IMR-90 (cell line): ENCODE results near the gene IL2RA. TPM values are rescaled to one million over a fixed set of nuclear protein-coding genes. Genes with fewer than 3 reads are reported as not detected.
A peak's percentile ranks its signal among the peaks of the same experiment; 100 is the strongest.

Experiments
- ATAC-seq: fragments of 200-7000 bp; cut with Tn5 transposase; 2 replicates; pipeline ENCODE4 v1.9.1; 2020; ENCODE audit warnings: low read depth, mild to moderate bottlenecking, moderate library complexity
- BruUV-seq: library from RNA; stranded (reverse); fragments of 400-500 nt; replicated peaks from 2 replicates; lab custom pipeline; 2021; lab: Mats Ljungman, UMichigan
- CTCF ChIA-PET: fragments of 300-600 bp; formaldehyde crosslinking; extraction: SDS; loops from one replicate; lab custom pipeline; 2021; ENCODE audit warnings: antibody characterized with exemption; lab: Yijun Ruan, JAX
- POLR2A ChIA-PET: fragments of 300-600 bp; sonication (Branson Sonifier 250); formaldehyde crosslinking; loops from one replicate; lab custom pipeline; 2022; ENCODE audit warnings: antibody characterized with exemption; ENCODE audit not compliant: unreplicated experiment; lab: Charles Lee
- DNase-seq: peaks from one replicate; pipeline ENCODE4 v3.0.0; 2013
- H2AFZ ChIP-seq: replicated peaks from 2 replicates; pipeline ENCODE3; 2013; ENCODE audit warnings: low read length, mild to moderate bottlenecking; ENCODE audit not compliant: poor library complexity
- H2AK5ac ChIP-seq: 2 replicates; pipeline ENCODE4 v1.6.1; 2013; ENCODE audit warnings: low read depth, low read length, inconsistent platforms
- H2AK9ac ChIP-seq: replicated peaks from 2 replicates; pipeline ENCODE3; 2013; ENCODE audit warnings: mild to moderate bottlenecking, low read depth, low read length, moderate library complexity; ENCODE audit not compliant: poor library complexity
- H2BK120ac ChIP-seq: 2 replicates; pipeline ENCODE4 v1.6.1; 2013; ENCODE audit warnings: low read depth, low read length, inconsistent platforms
- H2BK15ac ChIP-seq: 3 replicates; pipeline ENCODE4 v1.6.1; 2013; ENCODE audit warnings: low read depth, low read length, inconsistent platforms
- H2BK20ac ChIP-seq: 2 replicates; pipeline ENCODE4 v1.6.1; 2013; ENCODE audit warnings: low read depth, mild to moderate bottlenecking, inconsistent platforms, low read length, moderate library complexity
- H2BK5ac ChIP-seq: 2 replicates; pipeline ENCODE4 v1.6.1; 2013; ENCODE audit warnings: mild to moderate bottlenecking, low read depth, low read length, inconsistent platforms; ENCODE audit not compliant: poor library complexity, severe bottlenecking
- H3K14ac ChIP-seq: replicated peaks from 2 replicates; pipeline ENCODE4 v1.6.1; 2013; ENCODE audit warnings: low read depth, low read length, inconsistent platforms
- H3K18ac ChIP-seq: 2 replicates; pipeline ENCODE4 v1.6.1; 2013; ENCODE audit warnings: low read depth, low read length, control low read depth
- H3K23ac ChIP-seq: 2 replicates; pipeline ENCODE4 v1.6.1; 2013; ENCODE audit warnings: low read depth, low read length, inconsistent platforms
- H3K27ac ChIP-seq: 2 replicates; pipeline ENCODE4 v1.5.1; 2013; ENCODE audit warnings: mild to moderate bottlenecking, control low read depth, low read length; ENCODE audit not compliant: insufficient read depth
- H3K27me3 ChIP-seq: 2 replicates; pipeline ENCODE4 v1.6.1; 2013; ENCODE audit warnings: low read length; ENCODE audit not compliant: control insufficient read depth, insufficient read depth
- H3K36me3 ChIP-seq: 2 replicates; pipeline ENCODE4 v1.6.1; 2013; ENCODE audit warnings: low read length, mixed read lengths; ENCODE audit not compliant: control insufficient read depth, insufficient read depth
- H3K4ac ChIP-seq: 2 replicates; pipeline ENCODE4 v1.6.1; 2013; ENCODE audit warnings: low read depth, low read length, inconsistent platforms
- H3K4me1 ChIP-seq: 2 replicates; pipeline ENCODE4 v1.6.1; 2013; ENCODE audit warnings: low read length, mixed read lengths; ENCODE audit not compliant: control insufficient read depth, insufficient read depth
- H3K4me2 ChIP-seq: 2 replicates; pipeline ENCODE4 v1.6.1; 2013; ENCODE audit warnings: low read depth, mild to moderate bottlenecking, control low read depth, low read length, moderate library complexity
- H3K4me3 ChIP-seq: 2 replicates; pipeline ENCODE4 v1.5.1; 2013; ENCODE audit warnings: low read depth, mild to moderate bottlenecking, control low read depth, low read length, moderate library complexity; ENCODE audit not compliant: insufficient read depth
- H3K56ac ChIP-seq: 2 replicates; pipeline ENCODE4 v1.6.1; 2013; ENCODE audit warnings: low read length, inconsistent platforms; ENCODE audit not compliant: insufficient read depth; ENCODE audit errors: extremely low read depth
- H3K79me1 ChIP-seq, 2 experiments: 2 replicates each; pipeline ENCODE4 v1.6.1; 2013; ENCODE audit warnings: low read length in 2 of 2, inconsistent platforms in 1 of 2, low read depth in 1 of 2
- H3K9ac ChIP-seq: 2 replicates; pipeline ENCODE4 v1.6.1; 2013; ENCODE audit warnings: low read depth, low read length, control low read depth
- H3K9me1 ChIP-seq: 2 replicates; pipeline ENCODE4 v1.6.1; 2013; ENCODE audit warnings: low read length, inconsistent platforms; ENCODE audit not compliant: insufficient read depth
- H3K9me3 ChIP-seq: 2 replicates; pipeline ENCODE4 v1.6.1; 2013; ENCODE audit warnings: low read length; ENCODE audit not compliant: control insufficient read depth, insufficient read depth
- H4K20me1 ChIP-seq: 2 replicates; pipeline ENCODE4 v1.6.1; 2013; ENCODE audit warnings: low read length, inconsistent platforms; ENCODE audit not compliant: insufficient read depth
- H4K5ac ChIP-seq: 2 replicates; pipeline ENCODE4 v1.6.1; 2013; ENCODE audit warnings: mild to moderate bottlenecking, low read depth, low read length, control low read depth
- H4K8ac ChIP-seq, 2 experiments: 2 replicates each; pipeline ENCODE4 v1.6.1; 2013; ENCODE audit warnings: low read depth in 2 of 2, low read length in 2 of 2, control low read depth in 1 of 2, inconsistent platforms in 1 of 2
- H4K91ac ChIP-seq: 2 replicates; pipeline ENCODE4 v1.6.1; 2013; ENCODE audit warnings: low read depth, low read length, inconsistent platforms; ENCODE audit not compliant: insufficient read depth
- BHLHE40 ChIP-seq: fragments of 150-350 bp; IDR thresholded peaks from 2 replicates; pipeline ENCODE4 v1.6.1; 2016; ENCODE audit warnings: mild to moderate bottlenecking, low read depth, low read length
- CEBPB ChIP-seq: IDR thresholded peaks from 2 replicates; pipeline ENCODE4 v1.6.1; 2012; ENCODE audit warnings: low read depth, low read length, improper control_type of control experiment
- CHD1 ChIP-seq: IDR thresholded peaks from 2 replicates; pipeline ENCODE4 v1.6.1; 2012; ENCODE audit warnings: low read depth, low read length, improper control_type of control experiment
- FOS ChIP-seq: fragments of 150-350 bp; IDR thresholded peaks from 2 replicates; pipeline ENCODE4 v1.6.1; 2016; ENCODE audit warnings: low read depth, low read length
- MAFK ChIP-seq: IDR thresholded peaks from 2 replicates; pipeline ENCODE4 v1.6.1; 2012; ENCODE audit warnings: low read depth, low read length, improper control_type of control experiment
- MAZ ChIP-seq: IDR thresholded peaks from 2 replicates; pipeline ENCODE4 v1.6.1; 2012; ENCODE audit warnings: low read depth, mild to moderate bottlenecking, low read length, improper control_type of control experiment, moderate library complexity, borderline replicate concordance
- NFE2L2 ChIP-seq: fragments of 150-350 bp; IDR thresholded peaks from 2 replicates; pipeline ENCODE4 v1.6.1; 2016; ENCODE audit warnings: low read depth, mild to moderate bottlenecking, low read length
- POLR2A ChIP-seq: IDR thresholded peaks from 2 replicates; pipeline ENCODE4 v1.6.1; 2012; ENCODE audit warnings: mild to moderate bottlenecking, low read depth, low read length
- RAD21 ChIP-seq: IDR thresholded peaks from 2 replicates; pipeline ENCODE4 v1.6.1; 2012; ENCODE audit warnings: low read length, improper control_type of control experiment
- RCOR1 ChIP-seq: IDR thresholded peaks from 2 replicates; pipeline ENCODE4 v1.6.1; 2012; ENCODE audit warnings: mild to moderate bottlenecking, low read length, improper control_type of control experiment; ENCODE audit not compliant: insufficient replicate concordance
- RFX5 ChIP-seq: IDR thresholded peaks from 2 replicates; pipeline ENCODE4 v1.8.0; 2012; ENCODE audit warnings: low read depth, mild to moderate bottlenecking, low read length, moderate library complexity
- SMC3 ChIP-seq: fragments of 150-350 bp; IDR thresholded peaks from 2 replicates; pipeline ENCODE4 v1.6.1; 2016; ENCODE audit warnings: low read depth, mild to moderate bottlenecking, antibody characterized with exemption, low read length, moderate library complexity
- USF2 ChIP-seq: fragments of 150-350 bp; IDR thresholded peaks from 2 replicates; pipeline ENCODE4 v1.6.1; 2017; ENCODE audit warnings: mild to moderate bottlenecking, antibody characterized with exemption, low read length, low read depth
- WGBS, 2 experiments: methylation state at CpG; one replicate each; pipeline versions ENCODE4 v1.1.5 to v1.1.7; 2013; ENCODE audit warnings: missing lambda C conversion rate in 2 of 2; ENCODE audit not compliant: insufficient read length in 1 of 2; ENCODE audit errors: extremely low coverage in 2 of 2; 5-methylcytosine and 5-hydroxymethylcytosine counted together
- dilution Hi-C: fragments of 300-500 bp; cut with HindIII; formaldehyde crosslinking; loops from one replicate; pipeline ENCODE4 v1.14.3; 2018; ENCODE audit warnings: low sequenced_read_pairs; ENCODE audit not compliant: unreplicated experiment
- in situ Hi-C: fragments of 300-500 bp; cut with MboI; formaldehyde crosslinking; loops from 3 replicates; pipeline ENCODE4 v1.14.3; 2019; ENCODE audit warnings: low sequenced_read_pairs, inconsistent platforms, mixed read lengths
- intact Hi-C: fragments of 100-400 bp; cut with micrococcal nuclease; formaldehyde crosslinking; loops from 2 replicates; pipeline ENCODE4 v1.10.0; 2022
- polyA plus RNA-seq, 3 experiments: library from polyadenylated mRNA; depleted of rRNA; stranded (reverse); fragments of >200 nt; gene quantifications; 2 replicates each; pipeline ENCODE4 v1.2.3, GENCODE V29; 2012; ENCODE audit warnings: low replicate concordance in 1 of 3
- total RNA-seq: library from RNA; depleted of rRNA; stranded (reverse); fragments of >200 nt; gene quantifications from 2 replicates; pipeline ENCODE4 v1.2.3, GENCODE V29; 2012
- TF ChIP-seq, protein P1 (sequence below): conservative IDR thresholded peaks from 2 replicates; pipeline ENCODE4 v1.5.1; 2012; ENCODE audit warnings: mild to moderate bottlenecking, low read depth, low read length, improper control_type of control experiment
- TF ChIP-seq, protein P2 (sequence below): fragments of 150-350 bp; IDR thresholded peaks from 2 replicates; pipeline ENCODE4 v1.6.1; 2016; ENCODE audit warnings: low read depth, mild to moderate bottlenecking, low read length, moderate library complexity, borderline replicate concordance

The IL2RA gene
- total and polyA plus RNA-seq, 2 of the 4 experiments (the other 2 are of a cell fraction), result not detected

DNA sequence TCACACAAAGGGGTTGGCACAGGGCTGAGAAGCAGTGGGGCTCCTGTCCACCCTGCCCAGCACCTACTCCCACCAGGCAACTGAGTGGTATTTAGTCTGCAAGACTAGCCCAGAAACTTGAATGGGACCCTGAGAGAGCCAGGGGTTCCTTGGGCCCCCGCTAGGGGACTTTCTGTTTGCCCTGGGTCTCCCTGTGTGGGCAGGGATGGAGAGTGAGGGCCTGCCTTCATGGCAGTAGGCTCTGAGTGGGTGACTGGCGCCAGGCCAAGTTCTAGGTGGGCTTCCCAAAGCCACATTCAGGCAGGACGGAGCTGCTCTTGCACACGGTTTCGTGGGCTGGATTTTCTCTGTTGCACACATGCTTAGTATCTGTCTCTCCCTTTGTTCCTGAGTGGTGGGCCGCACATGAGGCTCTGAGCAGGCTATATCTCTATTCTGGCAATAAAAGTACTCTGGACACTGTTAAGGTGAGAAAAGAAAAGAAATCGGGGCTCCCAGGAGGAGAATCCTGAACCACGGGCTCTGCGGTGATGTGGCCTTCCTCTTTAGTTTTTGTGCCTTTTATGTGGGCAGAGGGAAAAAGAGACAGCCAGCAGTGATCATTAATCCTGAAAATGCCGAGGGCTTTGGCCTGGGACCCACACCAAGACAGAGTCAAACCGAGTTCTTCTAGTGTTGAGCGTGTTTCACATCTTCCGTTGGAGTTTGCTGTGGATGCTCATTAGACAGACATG is 26.9 kb downstream of the IL2RA start:
- Histone ChIP-seq H2BK20ac (no peak overlapping the region), H2BK15ac (no peak overlapping the region), H3K23ac (no peak overlapping the region), H3K27ac (no peak overlapping the region), H4K5ac (no peak overlapping the region), H3K56ac (no peak overlapping the region), H2AFZ (no peak overlapping the region), H3K4ac (no peak overlapping the region), H3K27me3 (peaks cover 30% of the 10 kb centered on the region), H4K8ac (no peak overlapping the region), H3K14ac (no peak overlapping the region), H3K4me2 (no peak overlapping the region), H2AK9ac (peak overlapping the region; percentile 24), H3K36me3 (no peaks in the 10 kb centered on the region), H2BK5ac (no peak overlapping the region), H3K9ac (no peak overlapping the region), H2BK120ac (no peak overlapping the region), H3K79me1 (no peaks in the 10 kb centered on the region), H3K18ac (no peak overlapping the region), H3K9me3 (no peaks in the 10 kb centered on the region), H4K91ac (no peak overlapping the region), H3K4me1 (no peaks in the 10 kb centered on the region), H3K9me1 (no peaks in the 10 kb centered on the region), H2AK5ac (no peak overlapping the region), H3K4me3 (no peak overlapping the region), H4K20me1 (no peaks in the 10 kb centered on the region)
- intact Hi-C loops, result no loop called here
- ChIA-PET POLR2A (no interaction called here), CTCF (no interaction called here)
- in situ Hi-C loops, result no loop called here
- TF ChIP-seq MAFK (no peak), RCOR1 (no peak), RFX5 (no peak), MAZ (no peak), NFE2L2 (no peak), SMC3 (no peak), USF2 (no peak), RAD21 (no peak), POLR2A (no peak), CEBPB (no peak), CHD1 (no peak), BHLHE40 (no peak), FOS (no peak)
- TF ChIP-seq, protein P1, sequence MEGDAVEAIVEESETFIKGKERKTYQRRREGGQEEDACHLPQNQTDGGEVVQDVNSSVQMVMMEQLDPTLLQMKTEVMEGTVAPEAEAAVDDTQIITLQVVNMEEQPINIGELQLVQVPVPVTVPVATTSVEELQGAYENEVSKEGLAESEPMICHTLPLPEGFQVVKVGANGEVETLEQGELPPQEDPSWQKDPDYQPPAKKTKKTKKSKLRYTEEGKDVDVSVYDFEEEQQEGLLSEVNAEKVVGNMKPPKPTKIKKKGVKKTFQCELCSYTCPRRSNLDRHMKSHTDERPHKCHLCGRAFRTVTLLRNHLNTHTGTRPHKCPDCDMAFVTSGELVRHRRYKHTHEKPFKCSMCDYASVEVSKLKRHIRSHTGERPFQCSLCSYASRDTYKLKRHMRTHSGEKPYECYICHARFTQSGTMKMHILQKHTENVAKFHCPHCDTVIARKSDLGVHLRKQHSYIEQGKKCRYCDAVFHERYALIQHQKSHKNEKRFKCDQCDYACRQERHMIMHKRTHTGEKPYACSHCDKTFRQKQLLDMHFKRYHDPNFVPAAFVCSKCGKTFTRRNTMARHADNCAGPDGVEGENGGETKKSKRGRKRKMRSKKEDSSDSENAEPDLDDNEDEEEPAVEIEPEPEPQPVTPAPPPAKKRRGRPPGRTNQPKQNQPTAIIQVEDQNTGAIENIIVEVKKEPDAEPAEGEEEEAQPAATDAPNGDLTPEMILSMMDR, result no peak
- TF ChIP-seq, protein P2, sequence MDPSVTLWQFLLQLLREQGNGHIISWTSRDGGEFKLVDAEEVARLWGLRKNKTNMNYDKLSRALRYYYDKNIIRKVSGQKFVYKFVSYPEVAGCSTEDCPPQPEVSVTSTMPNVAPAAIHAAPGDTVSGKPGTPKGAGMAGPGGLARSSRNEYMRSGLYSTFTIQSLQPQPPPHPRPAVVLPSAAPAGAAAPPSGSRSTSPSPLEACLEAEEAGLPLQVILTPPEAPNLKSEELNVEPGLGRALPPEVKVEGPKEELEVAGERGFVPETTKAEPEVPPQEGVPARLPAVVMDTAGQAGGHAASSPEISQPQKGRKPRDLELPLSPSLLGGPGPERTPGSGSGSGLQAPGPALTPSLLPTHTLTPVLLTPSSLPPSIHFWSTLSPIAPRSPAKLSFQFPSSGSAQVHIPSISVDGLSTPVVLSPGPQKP, result no peak
- no TSS peak for BruUV-seq
- dilution Hi-C loops, result no loop called here
- DNase-seq (no peak), ATAC-seq (no peak)
- 90% methylated on average over 2 of the region's 13 CpGs; no CpG with 5 or more reads in 1 of the 2 experiments for WGBS, 2 experiments
